Testis (tissue), 3 donors: Measurements from ENCODE around the gene C11orf21. TPM values are rescaled to one million over a fixed set of nuclear protein-coding genes. Genes with fewer than 3 reads are reported as not detected.

Source experiments
- DNase-seq: peaks from one replicate; pipeline ENCODE4 v3.0.0-alpha.2; 2019
- H3K27ac ChIP-seq, 2 donors: fragments of 200-600 bp; sonication (generic); one replicate each; pipeline ENCODE4 v1.5.1; 2019
- H3K27me3 ChIP-seq: fragments of 200-600 bp; sonication (generic); one replicate; pipeline ENCODE4 v1.5.1; 2019
- H3K36me3 ChIP-seq: fragments of 200-600 bp; sonication (generic); one replicate; pipeline ENCODE4 v1.5.1; 2017; ENCODE audit warnings: low read depth; ENCODE audit errors: missing control alignments
- H3K4me1 ChIP-seq: fragments of 200-600 bp; sonication (generic); one replicate; pipeline ENCODE4 v1.5.1; 2019
- H3K4me3 ChIP-seq, 2 donors: fragments of 200-600 bp; sonication (generic); one replicate each; pipeline ENCODE4 v1.5.1; 2017 to 2019
- H3K9me3 ChIP-seq: fragments of 200-600 bp; sonication (generic); one replicate; pipeline ENCODE4 v1.5.1; 2017
- POLR2A ChIP-seq: fragments of 450-650 bp; IDR thresholded peaks from one replicate; pipeline ENCODE4 v1.6.1; 2017; ENCODE audit warnings: antibody characterized with exemption, mild to moderate bottlenecking, moderate library complexity
- WGBS, 2 donors: methylation state at CpG; one replicate each; pipeline ENCODE4 v1.1.5; 2018; 5-methylcytosine and 5-hydroxymethylcytosine counted together
- intact Hi-C: fragments of 100-400 bp; cut with DNase I; formaldehyde crosslinking; loops from one replicate; pipeline ENCODE4 v1.15.1; 2023; ENCODE audit warnings: low total_unique reads
- polyA plus RNA-seq: library from polyadenylated mRNA; stranded (reverse); fragments of 350-450 nt; fragmentation: Illumina TruSeq; extraction: RNeasy Lipid Tissue Mini Kit (QIAGEN cat#74804); gene quantifications from one replicate; pipeline ENCODE4 v1.2.3, GENCODE V29; 2014; ENCODE audit warnings: low read depth, low replicate concordance; ENCODE audit not compliant: insufficient read depth
- total RNA-seq, 2 donors: library from RNA; depleted of rRNA; stranded (reverse); fragments of >200 nt; gene quantifications; one replicate each; pipeline ENCODE4 v1.2.3, GENCODE V29; 2016
- TF ChIP-seq, protein P1 (sequence below), 3 experiments: fragments of 450-650 bp in 2 of 3; fragments of 200-600 bp in 1 of 3; sonication (generic) in 1 of 3; IDR thresholded peaks; one replicate each; pipeline ENCODE4 v1.5.1; 2016 to 2019; ENCODE audit warnings: antibody characterized with exemption in 3 of 3, mild to moderate bottlenecking in 2 of 3, moderate library complexity in 1 of 3

The C11orf21 gene
- total and polyA plus RNA-seq, 3 donors from 2014 or later = 0.12 to 0.88 (median 0.47) TPM

DNA sequence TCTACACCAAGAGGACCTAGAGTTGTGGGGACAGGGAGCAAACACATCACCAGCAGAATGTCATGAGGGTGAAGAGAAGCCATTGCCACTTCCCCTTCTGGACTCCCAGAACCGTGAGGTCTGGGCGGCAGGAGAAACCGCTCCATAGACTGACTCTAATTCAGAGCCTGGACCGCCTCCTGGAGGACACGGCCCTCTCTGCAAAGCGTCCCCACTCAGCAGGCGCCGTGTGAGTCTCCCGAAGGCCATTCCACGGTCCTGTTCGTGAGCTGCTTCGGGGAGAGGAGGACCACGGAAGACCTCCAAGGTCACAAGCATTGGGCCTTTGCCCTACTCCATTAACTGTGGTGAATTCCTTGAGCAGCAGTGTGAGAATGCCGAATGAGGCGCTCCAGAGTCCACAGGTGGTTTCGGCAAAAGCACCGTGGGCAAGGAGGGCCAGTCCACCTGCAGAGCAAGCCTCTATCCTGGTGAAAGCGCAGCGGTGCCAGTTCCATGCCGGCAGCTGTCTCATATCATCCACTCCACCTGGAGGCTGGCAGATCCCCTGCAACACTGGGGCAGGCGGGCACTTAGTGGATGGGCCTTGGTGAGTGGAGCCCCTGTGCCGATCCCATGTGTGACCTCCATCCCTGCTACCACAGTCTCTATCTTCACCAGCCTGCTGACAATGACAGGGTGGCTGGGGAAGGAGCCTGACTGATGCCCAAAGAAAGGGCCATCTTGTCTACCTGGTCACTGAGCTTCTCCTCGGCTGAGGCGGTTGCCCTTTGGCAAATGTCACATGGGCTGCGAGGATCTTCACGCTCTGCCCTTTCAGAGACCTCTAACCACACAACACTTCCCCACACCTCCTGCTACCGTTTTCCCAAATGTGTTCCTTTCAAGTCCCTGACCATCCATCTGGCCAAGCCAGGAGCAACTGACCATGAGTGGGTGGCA lies 7.5 kb downstream of the C11orf21 start:
- H3K4me1 ChIP-seq = no peaks in the 10 kb centered on the region
- H3K27ac ChIP-seq = no peak overlapping the region
- H3K36me3 ChIP-seq = no peaks in the 10 kb centered on the region
- TF ChIP-seq, protein P1, sequence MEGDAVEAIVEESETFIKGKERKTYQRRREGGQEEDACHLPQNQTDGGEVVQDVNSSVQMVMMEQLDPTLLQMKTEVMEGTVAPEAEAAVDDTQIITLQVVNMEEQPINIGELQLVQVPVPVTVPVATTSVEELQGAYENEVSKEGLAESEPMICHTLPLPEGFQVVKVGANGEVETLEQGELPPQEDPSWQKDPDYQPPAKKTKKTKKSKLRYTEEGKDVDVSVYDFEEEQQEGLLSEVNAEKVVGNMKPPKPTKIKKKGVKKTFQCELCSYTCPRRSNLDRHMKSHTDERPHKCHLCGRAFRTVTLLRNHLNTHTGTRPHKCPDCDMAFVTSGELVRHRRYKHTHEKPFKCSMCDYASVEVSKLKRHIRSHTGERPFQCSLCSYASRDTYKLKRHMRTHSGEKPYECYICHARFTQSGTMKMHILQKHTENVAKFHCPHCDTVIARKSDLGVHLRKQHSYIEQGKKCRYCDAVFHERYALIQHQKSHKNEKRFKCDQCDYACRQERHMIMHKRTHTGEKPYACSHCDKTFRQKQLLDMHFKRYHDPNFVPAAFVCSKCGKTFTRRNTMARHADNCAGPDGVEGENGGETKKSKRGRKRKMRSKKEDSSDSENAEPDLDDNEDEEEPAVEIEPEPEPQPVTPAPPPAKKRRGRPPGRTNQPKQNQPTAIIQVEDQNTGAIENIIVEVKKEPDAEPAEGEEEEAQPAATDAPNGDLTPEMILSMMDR (IDR thresholded peaks at IDR 0.05) = no peak
- TF ChIP-seq POLR2A = no peak
- no peaks in the 10 kb centered on the region for H3K27me3 ChIP-seq
- intact Hi-C loops = no loop called here
- no peaks in the 10 kb centered on the region for H3K9me3 ChIP-seq
- DNase-seq = peak; percentile 14
- WGBS, 2 donors = 81 to 90% methylated on average over 15 to 27 of the region's 27 CpGs
- no peak overlapping the region for H3K4me3 ChIP-seq

DNA sequence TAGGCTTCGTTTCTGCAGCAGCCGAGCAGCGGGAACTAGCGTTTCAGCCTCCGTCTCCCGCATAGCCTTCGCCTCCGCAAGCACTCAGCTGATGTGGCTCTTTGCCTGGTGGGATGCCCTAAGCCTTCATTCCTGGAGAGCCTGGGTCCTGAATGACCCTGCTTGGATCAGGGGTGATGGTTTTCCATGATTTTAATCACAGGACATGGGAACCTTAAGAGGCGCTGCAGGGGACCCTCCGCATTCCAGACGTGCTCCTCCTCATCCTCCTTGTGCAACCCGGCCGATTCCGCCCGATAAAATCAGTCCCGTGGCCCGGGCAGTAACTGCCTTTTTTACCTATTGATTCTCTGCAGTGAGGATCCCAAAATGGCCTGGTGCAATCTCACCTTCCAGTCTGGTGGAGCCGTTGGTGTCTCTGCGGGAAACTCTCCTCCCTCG lies 8.2 kb downstream of the C11orf21 start:
- TF ChIP-seq, protein P1 (IDR thresholded peaks at IDR 0.05) = no peak
- WGBS, 2 donors = 84 to 85% methylated on average over 20 of the region's 20 CpGs
- no peaks in the 10 kb centered on the region for H3K36me3 ChIP-seq
- H3K4me1 ChIP-seq = no peaks in the 10 kb centered on the region
- no peaks in the 10 kb centered on the region for H3K9me3 ChIP-seq
- DNase-seq = peak; percentile 13
- H3K4me3 ChIP-seq = no peak overlapping the region
- no peaks in the 10 kb centered on the region for H3K27me3 ChIP-seq
- H3K27ac ChIP-seq = no peak overlapping the region
- intact Hi-C loops = no loop called here

DNA sequence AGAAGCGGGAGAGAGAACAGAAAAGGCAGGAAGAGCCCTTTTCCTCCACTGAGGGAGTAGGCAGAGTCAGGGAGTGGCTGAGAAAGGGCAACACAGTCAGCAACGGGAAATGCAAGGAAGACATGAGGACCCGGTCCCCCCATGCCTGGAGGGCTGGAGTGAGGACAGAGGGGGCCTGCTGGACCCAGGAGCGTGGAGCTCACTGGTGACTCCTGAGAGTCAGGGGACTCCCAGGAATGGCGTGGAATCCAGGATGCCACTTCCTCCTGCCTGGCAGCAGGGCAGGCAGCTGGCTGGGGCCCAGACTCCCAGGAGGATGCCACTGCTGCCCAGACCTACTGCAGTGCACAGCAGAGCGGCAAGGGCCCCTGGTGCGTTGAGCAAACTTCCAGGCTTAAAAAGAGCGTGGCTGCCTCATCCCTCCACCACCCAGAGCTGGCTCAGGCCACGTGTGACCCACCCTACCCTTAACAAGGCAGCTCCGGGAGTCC lies 11.3 kb downstream of the C11orf21 start:
- Histone ChIP-seq H3K9me3 (no peaks in the 10 kb centered on the region), H3K4me1 (no peaks in the 10 kb centered on the region), H3K36me3 (no peaks in the 10 kb centered on the region), H3K4me3 (no peak overlapping the region), H3K27me3 (no peaks in the 10 kb centered on the region), H3K27ac (no peak overlapping the region)
- DNase-seq = peak; percentile 12
- intact Hi-C loops = no loop called here
- TF ChIP-seq, protein P1 (IDR thresholded peaks at IDR 0.05) = no peak
- TF ChIP-seq POLR2A = no peak
- 67 to 76% methylated on average over 9 to 10 of the region's 10 CpGs for WGBS, 2 donors

DNA sequence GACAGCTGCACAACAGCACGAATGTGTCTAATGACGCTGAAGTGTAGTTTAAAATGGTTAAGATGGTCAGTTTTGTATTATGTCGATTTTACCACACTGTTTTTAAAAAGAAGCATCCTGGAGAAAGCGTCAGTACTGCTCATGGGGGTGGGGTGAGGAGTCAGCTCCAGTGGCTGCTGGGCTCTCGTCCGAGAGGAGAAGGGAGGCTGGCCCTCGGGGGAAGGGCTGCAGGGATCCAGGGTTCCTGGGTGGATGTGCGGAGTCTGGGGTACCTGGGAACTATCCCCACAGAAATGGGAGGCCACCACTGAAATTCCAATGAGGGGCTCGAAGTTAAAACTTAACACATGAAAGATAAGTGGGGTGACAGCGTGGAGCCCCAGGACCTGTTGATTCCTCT lies 11.9 kb downstream of the C11orf21 start:
- no peaks in the 10 kb centered on the region for H3K27me3 ChIP-seq
- intact Hi-C loops = no loop called here

More for the DNA sequence above, 11.9 kb downstream of the C11orf21 start:
- Histone ChIP-seq H3K9me3 (no peaks in the 10 kb centered on the region), H3K4me3 (no peak overlapping the region), H3K36me3 (no peaks in the 10 kb centered on the region), H3K4me1 (no peaks in the 10 kb centered on the region), H3K27ac (no peak overlapping the region)
- no peak for TF ChIP-seq POLR2A
- TF ChIP-seq, protein P1 (IDR thresholded peaks at IDR 0.05) = no peak
- 88 to 94% methylated on average over 9 to 10 of the region's 10 CpGs for WGBS, 2 donors
- DNase-seq = peak; percentile 8
